Fibroblast of villous mesenchyme (primary cell): Measurements from ENCODE around the gene SLC51A. TPM values are rescaled to one million over a fixed set of nuclear protein-coding genes. Genes with fewer than 3 reads are reported as not detected.

ENCODE experiments used
- DNase-seq: peaks from one replicate; pipeline ENCODE4 v3.0.0-alpha.2; 2010; ENCODE audit warnings: low read depth
- H3K4me3 ChIP-seq: 2 replicates; pipeline ENCODE4 v1.5.1; 2011; ENCODE audit warnings: low read depth, mild to moderate bottlenecking, low read length
- total RNA-seq: library from RNA; depleted of rRNA; stranded (reverse); fragments of >200 nt; gene quantifications from 2 replicates; pipeline ENCODE4 v1.2.3, GENCODE V29; 2012
- TF ChIP-seq, protein P1 (sequence below): IDR thresholded peaks from 2 replicates; pipeline ENCODE4 v1.5.1; 2012; ENCODE audit warnings: low read depth, mild to moderate bottlenecking, low read length; ENCODE audit not compliant: insufficient read depth

Gene SLC51A
- total RNA-seq, 1 donor, result not detected

DNA sequence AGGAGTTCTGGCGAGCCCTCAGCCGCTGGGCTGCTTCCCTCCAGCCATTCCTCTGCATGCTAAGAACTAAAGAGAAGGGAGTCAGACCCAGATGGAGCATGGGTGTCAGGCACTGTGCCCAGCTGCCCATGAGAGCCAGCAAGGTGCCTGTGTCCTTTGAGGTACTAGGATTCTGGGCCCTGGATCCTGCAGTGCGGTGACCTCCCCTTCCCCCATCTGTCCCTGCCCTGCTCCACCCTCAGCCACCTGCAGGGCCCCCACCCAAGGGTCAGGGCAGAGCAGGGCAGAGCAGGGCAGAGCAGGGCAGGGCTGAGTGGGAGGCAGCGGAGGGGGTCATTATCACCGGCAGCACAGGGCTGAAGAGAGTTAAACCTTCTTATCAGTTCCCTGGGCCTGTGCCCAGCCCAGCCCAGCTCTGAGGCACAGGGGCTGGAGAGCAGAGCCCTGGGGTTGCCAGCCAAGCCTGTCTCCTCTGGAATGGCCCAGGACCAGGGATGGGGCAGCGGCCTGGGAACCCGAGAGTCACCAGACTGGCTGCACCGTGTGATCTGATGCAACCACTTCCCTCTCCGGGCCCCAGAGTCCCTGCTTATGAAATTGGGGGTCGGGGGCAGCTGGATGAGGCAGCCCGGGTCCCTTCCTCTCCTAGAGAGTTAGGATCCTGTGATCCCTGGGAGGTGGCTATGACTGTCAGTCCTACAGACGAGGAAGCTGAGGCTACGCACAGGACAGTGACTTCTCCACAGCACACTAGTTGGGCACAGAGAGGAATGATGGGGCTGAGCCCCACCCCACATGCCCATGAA lies 22.4 kb upstream of the SLC51A start:
- TF ChIP-seq, protein P1, sequence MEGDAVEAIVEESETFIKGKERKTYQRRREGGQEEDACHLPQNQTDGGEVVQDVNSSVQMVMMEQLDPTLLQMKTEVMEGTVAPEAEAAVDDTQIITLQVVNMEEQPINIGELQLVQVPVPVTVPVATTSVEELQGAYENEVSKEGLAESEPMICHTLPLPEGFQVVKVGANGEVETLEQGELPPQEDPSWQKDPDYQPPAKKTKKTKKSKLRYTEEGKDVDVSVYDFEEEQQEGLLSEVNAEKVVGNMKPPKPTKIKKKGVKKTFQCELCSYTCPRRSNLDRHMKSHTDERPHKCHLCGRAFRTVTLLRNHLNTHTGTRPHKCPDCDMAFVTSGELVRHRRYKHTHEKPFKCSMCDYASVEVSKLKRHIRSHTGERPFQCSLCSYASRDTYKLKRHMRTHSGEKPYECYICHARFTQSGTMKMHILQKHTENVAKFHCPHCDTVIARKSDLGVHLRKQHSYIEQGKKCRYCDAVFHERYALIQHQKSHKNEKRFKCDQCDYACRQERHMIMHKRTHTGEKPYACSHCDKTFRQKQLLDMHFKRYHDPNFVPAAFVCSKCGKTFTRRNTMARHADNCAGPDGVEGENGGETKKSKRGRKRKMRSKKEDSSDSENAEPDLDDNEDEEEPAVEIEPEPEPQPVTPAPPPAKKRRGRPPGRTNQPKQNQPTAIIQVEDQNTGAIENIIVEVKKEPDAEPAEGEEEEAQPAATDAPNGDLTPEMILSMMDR, result no peak
- H3K4me3 ChIP-seq, result no peak overlapping the region

GRCh38 chr3:196194542-196194915 lies 21.8 kb upstream of the SLC51A start:
- TF ChIP-seq, protein P1, result no peak
- no peak overlapping the region for H3K4me3 ChIP-seq
- DNase-seq, result no peak

More for the DNA sequence above, 22.4 kb upstream of the SLC51A start:
- peak; percentile 30 for DNase-seq

DNA sequence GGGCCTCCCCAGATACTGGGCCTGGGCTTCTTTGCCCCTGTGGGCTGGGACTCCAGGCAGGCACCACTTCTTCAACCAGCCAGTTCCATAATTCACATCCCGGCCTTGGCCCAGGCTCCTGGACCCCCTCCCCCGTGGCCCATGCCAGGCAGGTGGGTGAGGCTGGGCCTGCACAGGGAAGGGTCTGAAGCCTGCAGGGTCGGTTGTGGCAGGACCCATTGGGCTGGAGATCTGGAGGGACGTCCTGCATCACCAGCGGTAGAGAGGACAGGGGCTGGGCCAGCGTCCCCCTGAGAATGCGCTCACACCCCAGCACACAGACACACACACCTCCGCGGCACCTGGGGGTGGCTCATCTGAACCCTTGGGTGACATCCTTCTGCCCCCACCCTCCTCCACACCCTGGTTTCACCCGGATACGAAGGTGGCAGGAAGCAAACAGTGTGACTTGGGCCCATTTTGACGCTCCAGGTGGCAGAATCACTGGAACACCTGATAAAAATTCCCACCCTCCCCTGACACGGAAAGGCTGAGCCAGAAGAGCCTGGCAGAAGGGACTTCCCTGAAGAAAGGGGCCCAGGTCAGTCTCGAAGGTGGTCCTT lies 20.6 kb upstream of the SLC51A start:
- TF ChIP-seq, protein P1, result no peak
- no peak for DNase-seq

GRCh38 chr3:196197524-196197923 lies 18.8 kb upstream of the SLC51A start:
- H3K4me3 ChIP-seq, result no peak overlapping the region
- TF ChIP-seq, protein P1, result no peak
- no peak for DNase-seq

More for the DNA sequence above, 20.6 kb upstream of the SLC51A start:
- H3K4me3 ChIP-seq, result no peak overlapping the region

GRCh38 chr3:196198081-196198675 lies 18.2 kb upstream of the SLC51A start:
- no peak overlapping the region for H3K4me3 ChIP-seq
- TF ChIP-seq, protein P1, result no peak
- DNase-seq, result no peak

GRCh38 chr3:196198771-196199753 lies 17.3 kb upstream of the SLC51A start:
- no peak for DNase-seq
- TF ChIP-seq, protein P1, result no peak
- H3K4me3 ChIP-seq, result no peak overlapping the region
